SU-DHL-6 (cell line): ENCODE measurements around the gene EID2B.

ENCODE experiments used
- H2AFZ ChIP-seq: fragments of 200-600 bp; sonication (generic); 2 replicates; pipeline ENCODE4 v1.6.1; 2014; ENCODE audit warnings: low read depth, mild to moderate bottlenecking, moderate library complexity, mixed read lengths, antibody characterized with exemption, low read length; ENCODE audit not compliant: severe bottlenecking
- H3F3A ChIP-seq: fragments of 200-600 bp; shearing (Covaris generic); 2 replicates; pipeline ENCODE4 v1.6.0; 2016; ENCODE audit warnings: antibody characterized with exemption, mild to moderate bottlenecking; ENCODE audit not compliant: insufficient read depth
- H3K27ac ChIP-seq: fragments of 200-600 bp; sonication (generic); 2 replicates; pipeline ENCODE4 v1.5.1; 2016; ENCODE audit warnings: low read depth, mild to moderate bottlenecking, low read length, moderate library complexity, mixed read lengths
- H3K27me3 ChIP-seq: fragments of 200-600 bp; sonication (generic), shearing (Covaris generic); 2 replicates; pipeline ENCODE4 v1.6.0; 2014; ENCODE audit warnings: mild to moderate bottlenecking, low read length
- H3K36me3 ChIP-seq: fragments of 200-600 bp; sonication (generic); 2 replicates; pipeline ENCODE4 v1.6.1; 2014; ENCODE audit warnings: mild to moderate bottlenecking, low read length, mixed read lengths
- H3K4me2 ChIP-seq: fragments of 300-600, 200-600 bp; shearing (Covaris generic), sonication (generic); 2 replicates; pipeline ENCODE4 v1.6.0; 2014; ENCODE audit warnings: low read length, low read depth, mild to moderate bottlenecking; ENCODE audit not compliant: poor library complexity, severe bottlenecking
- H3K4me3 ChIP-seq: fragments of 200-600 bp; sonication (generic); 2 replicates; pipeline ENCODE4 v1.5.1; 2014; ENCODE audit warnings: antibody characterized with exemption, low read length, mild to moderate bottlenecking, mixed read lengths; ENCODE audit not compliant: insufficient read depth, poor library complexity, severe bottlenecking
- H3K79me2 ChIP-seq: fragments of 200-600 bp; sonication (generic); 2 replicates; pipeline ENCODE4 v1.6.1; 2014; ENCODE audit warnings: mild to moderate bottlenecking, low read length, moderate library complexity; ENCODE audit not compliant: insufficient read depth
- H3K9ac ChIP-seq: fragments of 200-600 bp; sonication (generic); 2 replicates; pipeline ENCODE4 v1.7.0; 2014; ENCODE audit warnings: mild to moderate bottlenecking, low read length
- H3K9me2 ChIP-seq: fragments of 200-600 bp; sonication (generic); replicated peaks from 2 replicates; pipeline ENCODE4 v1.6.1; 2014; ENCODE audit warnings: low read length; ENCODE audit not compliant: insufficient read depth
- H3K9me3 ChIP-seq: fragments of 200-600 bp; sonication (generic); 2 replicates; pipeline ENCODE4 v1.6.1; 2014; ENCODE audit warnings: low read length, mixed read lengths; ENCODE audit not compliant: insufficient read depth
- H4K20me1 ChIP-seq: fragments of 200-600 bp; sonication (generic); 2 replicates; pipeline ENCODE4 v1.6.1; 2014; ENCODE audit warnings: low read depth, mild to moderate bottlenecking, antibody characterized with exemption, low read length, moderate library complexity, mixed read lengths
- CTCF ChIP-seq: fragments of 200-600 bp; sonication (generic); IDR thresholded peaks from one replicate; pipeline ENCODE4 v1.5.1; 2017; ENCODE audit warnings: antibody characterized with exemption, mild to moderate bottlenecking, low read length, moderate library complexity; ENCODE audit not compliant: insufficient read depth, poor library complexity, severe bottlenecking
- EZH2phosphoT487 ChIP-seq: fragments of 200-600 bp; sonication (generic), shearing (Covaris generic); conservative IDR thresholded peaks from 2 replicates; pipeline ENCODE4 v1.6.1; 2018; ENCODE audit warnings: mild to moderate bottlenecking, antibody characterized with exemption, low read length, moderate library complexity, mixed read lengths

The EID2B gene

GRCh38 chr19:39553082-39553652 is 20.5 kb upstream of the EID2B start:
- Histone ChIP-seq H3K27ac (no peak overlapping the region), H3K4me2 (no peak overlapping the region), H3K79me2 (no peaks in the 10 kb centered on the region), H3K9me3 (no peaks in the 10 kb centered on the region), H4K20me1 (no peaks in the 10 kb centered on the region), H3K27me3 (no peaks in the 10 kb centered on the region), H2AFZ (no peak overlapping the region), H3F3A (no peaks in the 10 kb centered on the region), H3K9me2 (no peaks in the 10 kb centered on the region), H3K4me3 (no peak overlapping the region), H3K36me3 (no peaks in the 10 kb centered on the region), H3K9ac (no peak overlapping the region)
- no peak for TF ChIP-seq EZH2phosphoT487
- TF ChIP-seq CTCF: no peak

GRCh38 chr19:39550197-39550596 is 17.5 kb upstream of the EID2B start:
- Histone ChIP-seq H3K4me3 (no peak overlapping the region), H3K27ac (no peak overlapping the region), H4K20me1 (no peaks in the 10 kb centered on the region), H2AFZ (no peak overlapping the region), H3K79me2 (no peaks in the 10 kb centered on the region), H3K4me2 (no peak overlapping the region), H3K27me3 (no peaks in the 10 kb centered on the region), H3K9me3 (no peaks in the 10 kb centered on the region), H3K9me2 (no peaks in the 10 kb centered on the region), H3F3A (no peaks in the 10 kb centered on the region), H3K36me3 (no peaks in the 10 kb centered on the region), H3K9ac (no peak overlapping the region)
- no peak for TF ChIP-seq CTCF
- no peak for TF ChIP-seq EZH2phosphoT487

GRCh38 chr19:39546599-39546998 is 13.9 kb upstream of the EID2B start:
- Histone ChIP-seq H3K9ac (no peak overlapping the region), H3K36me3 (no peaks in the 10 kb centered on the region), H4K20me1 (no peaks in the 10 kb centered on the region), H3K4me3 (no peak overlapping the region), H3K27ac (no peak overlapping the region), H3K27me3 (no peaks in the 10 kb centered on the region), H3K4me2 (no peak overlapping the region), H3K9me3 (no peaks in the 10 kb centered on the region), H3K9me2 (no peaks in the 10 kb centered on the region), H3K79me2 (no peaks in the 10 kb centered on the region), H2AFZ (no peak overlapping the region), H3F3A (no peaks in the 10 kb centered on the region)
- TF ChIP-seq EZH2phosphoT487: no peak
- no peak for TF ChIP-seq CTCF
